ENCODE measurements around the gene ERG.

DNA sequence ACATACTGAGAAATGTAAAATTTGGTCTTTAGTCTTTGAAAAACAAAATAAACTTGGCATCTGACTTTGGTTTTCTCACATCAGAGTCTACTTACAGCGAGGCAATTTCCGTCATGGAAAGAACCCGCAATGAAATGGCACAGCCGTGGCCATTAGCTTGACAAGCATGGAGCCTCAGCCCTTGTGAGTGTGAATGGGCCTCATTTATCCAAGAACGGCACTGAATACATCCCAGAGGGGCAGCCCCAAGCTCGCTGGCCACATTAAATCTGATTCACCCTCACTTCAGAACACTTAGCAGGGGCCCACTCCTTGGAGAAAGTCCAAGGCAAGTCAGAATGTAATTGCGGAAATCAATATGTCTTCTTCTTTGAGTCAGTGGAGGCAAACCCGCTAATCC lies 64.8 kb downstream of the ERG start:
- TF ChIP-seq POLR2AphosphoS5 (IDR thresholded peaks at IDR 0.05): no peak
- no peak for TF ChIP-seq CTCF (IDR thresholded peaks at IDR 0.05; ENCODE audit: poor library complexity, severe bottlenecking)
